Tibial artery (tissue), 4 donors: Measurements from ENCODE around the gene TWSG1.
A peak's percentile ranks its signal among the peaks of the same experiment; 100 is the strongest.

Source experiments
- DNase-seq, 2 donors: peaks; one replicate each; pipeline ENCODE4 v3.0.0-alpha.2; 2019
- H3K27ac ChIP-seq, 2 donors: fragments of 200-600 bp; sonication (generic) in 1 of 2; 1 replicate in 1 of 2; 2 replicates in 1 of 2; pipeline ENCODE4 v1.5.1; 2018 to 2019; ENCODE audit warnings: mild to moderate bottlenecking in 1 of 2
- H3K27me3 ChIP-seq, 2 donors: fragments of 200-600 bp; sonication (generic) in 1 of 2; one replicate each; pipeline versions ENCODE4 v1.5.1 to v1.6.0; 2016 to 2019
- H3K36me3 ChIP-seq, 3 donors: fragments of 200-600 bp; sonication (generic) in 2 of 3; one replicate each; pipeline ENCODE4 v1.5.1; 2016 to 2019; ENCODE audit warnings: mild to moderate bottlenecking in 2 of 3
- H3K4me1 ChIP-seq, 4 donors: fragments of 200-600 bp; sonication (generic) in 2 of 4; 1 replicate in 3 of 4; 2 replicates in 1 of 4; pipeline ENCODE4 v1.5.1; 2016 to 2019
- H3K4me3 ChIP-seq, 2 donors: fragments of 200-600 bp; sonication (generic) in 1 of 2; 1 replicate in 1 of 2; 2 replicates in 1 of 2; pipeline ENCODE4 v1.5.1; 2018 to 2019; ENCODE audit warnings: mild to moderate bottlenecking in 2 of 2
- H3K9me3 ChIP-seq, 3 donors: fragments of 200-600 bp; sonication (generic) in 1 of 3; one replicate each; pipeline ENCODE4 v1.5.1; 2016 to 2019
- CTCF ChIP-seq, 2 experiments: fragments of 200-600 bp in 1 of 2; fragments of 450-650 bp in 1 of 2; IDR thresholded peaks; one replicate each; pipeline ENCODE4 v1.5.1; 2017 to 2019; ENCODE audit warnings: antibody characterized with exemption in 2 of 2, mild to moderate bottlenecking in 1 of 2, moderate library complexity in 1 of 2
- intact Hi-C: fragments of 100-400 bp; cut with DNase I; formaldehyde crosslinking; loops from one replicate; pipeline ENCODE4 v1.15.0; 2023; ENCODE audit warnings: low total_unique reads

TWSG1 gene

GRCh38 chr18:9433671-9434121 is 99.1 kb downstream of the TWSG1 start:
- Histone ChIP-seq H3K27ac (no peak overlapping the region), H3K9me3 (no peaks in the 10 kb centered on the region), H3K4me3 (no peak overlapping the region), H3K4me1 (peaks cover 0 to 6% (median 2%) of the 10 kb centered on the region in 4 donors), H3K36me3 (no peaks in the 10 kb centered on the region), H3K27me3 (no peaks in the 10 kb centered on the region)
- no peak for DNase-seq
- intact Hi-C loops = no loop called here
- TF ChIP-seq CTCF (IDR thresholded peaks at IDR 0.05) = no peak

GRCh38 chr18:9434122-9434701 is 99.6 kb downstream of the TWSG1 start:
- Histone ChIP-seq H3K36me3 (no peaks in the 10 kb centered on the region), H3K27me3 (no peaks in the 10 kb centered on the region), H3K9me3 (no peaks in the 10 kb centered on the region), H3K4me3 (no peak overlapping the region), H3K4me1 (peaks cover 0 to 6% (median 2%) of the 10 kb centered on the region in 4 donors), H3K27ac (no peak overlapping the region)
- DNase-seq = no peak
- no peak for TF ChIP-seq CTCF (IDR thresholded peaks at IDR 0.05)
- intact Hi-C loops = no loop called here

GRCh38 chr18:9435041-9435440 is 100.5 kb downstream of the TWSG1 start:
- no peak overlapping the region for H3K27ac ChIP-seq
- H3K36me3 ChIP-seq = no peaks in the 10 kb centered on the region

GRCh38 chr18:9436206-9436929 is 101.8 kb downstream of the TWSG1 start:
- Histone ChIP-seq H3K27me3 (no peaks in the 10 kb centered on the region), H3K4me1 (peaks cover 0 to 6% (median 2%) of the 10 kb centered on the region in 4 donors), H3K36me3 (no peaks in the 10 kb centered on the region), H3K4me3 (no peak overlapping the region), H3K27ac (no peak overlapping the region), H3K9me3 (no peaks in the 10 kb centered on the region)
- no peak for DNase-seq
- TF ChIP-seq CTCF (IDR thresholded peaks at IDR 0.05) = no peak
- intact Hi-C loops = no loop called here

More at GRCh38 chr18:9435041-9435440, 100.5 kb downstream of the TWSG1 start:
- Histone ChIP-seq H3K4me3 (no peak overlapping the region), H3K4me1 (peaks cover 0 to 6% (median 2%) of the 10 kb centered on the region in 4 donors), H3K27me3 (no peaks in the 10 kb centered on the region), H3K9me3 (no peaks in the 10 kb centered on the region)
- TF ChIP-seq CTCF (IDR thresholded peaks at IDR 0.05) = no peak
- intact Hi-C loops = no loop called here
- no peak for DNase-seq

- no peak for DNase-seq
- H3K4me3 ChIP-seq = no peak overlapping the region
- H3K4me1 ChIP-seq = peaks cover 0 to 6% (median 2%) of the 10 kb centered on the region in 4 donors
- intact Hi-C loops = no loop called here
- H3K27ac ChIP-seq = peak overlapping the region in 1 of 2 donors; percentile 6
- no peaks in the 10 kb centered on the region for H3K9me3 ChIP-seq
- H3K36me3 ChIP-seq = no peaks in the 10 kb centered on the region
- H3K27me3 ChIP-seq = no peaks in the 10 kb centered on the region
- TF ChIP-seq CTCF (IDR thresholded peaks at IDR 0.05) = no peak
These were observed 102.5 kb downstream of the TWSG1 start for GRCh38 chr18:9437021-9437437.
